DMS 273 treated with DMSO at 0.1 percent for 48 hours (cell line): ENCODE results near the gene GFER.

ENCODE experiments used
- DNase-seq: peaks from one replicate; lab custom pipeline; 2025; lab: John Stamatoyannopoulos, UW

GFER gene

GRCh38 chr16:1990351-1991134 is 6.5 kb downstream of the GFER start:
- no peak for DNase-seq

- no peak for DNase-seq
Observed at GRCh38 chr16:1991135-1991551, 7.2 kb downstream of the GFER start.

DNA sequence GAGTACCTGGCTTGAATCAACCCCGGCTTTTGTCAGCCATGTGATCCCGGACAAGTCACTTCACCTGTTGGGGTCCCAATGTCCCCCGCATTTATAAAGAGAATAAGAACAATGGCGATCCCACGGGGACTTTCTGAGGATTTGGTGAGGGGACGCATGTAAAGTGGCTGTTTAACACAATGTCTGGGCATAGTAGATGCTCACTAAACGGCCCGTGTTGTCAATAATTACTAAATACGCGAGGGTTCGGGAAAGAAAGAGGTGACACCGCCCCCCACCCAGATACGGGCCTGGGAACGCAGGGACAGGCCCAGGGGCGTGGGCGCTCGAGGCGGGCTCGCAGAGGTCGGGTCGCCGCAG is 7.6 kb downstream of the GFER start:
- no peak for DNase-seq

DNA sequence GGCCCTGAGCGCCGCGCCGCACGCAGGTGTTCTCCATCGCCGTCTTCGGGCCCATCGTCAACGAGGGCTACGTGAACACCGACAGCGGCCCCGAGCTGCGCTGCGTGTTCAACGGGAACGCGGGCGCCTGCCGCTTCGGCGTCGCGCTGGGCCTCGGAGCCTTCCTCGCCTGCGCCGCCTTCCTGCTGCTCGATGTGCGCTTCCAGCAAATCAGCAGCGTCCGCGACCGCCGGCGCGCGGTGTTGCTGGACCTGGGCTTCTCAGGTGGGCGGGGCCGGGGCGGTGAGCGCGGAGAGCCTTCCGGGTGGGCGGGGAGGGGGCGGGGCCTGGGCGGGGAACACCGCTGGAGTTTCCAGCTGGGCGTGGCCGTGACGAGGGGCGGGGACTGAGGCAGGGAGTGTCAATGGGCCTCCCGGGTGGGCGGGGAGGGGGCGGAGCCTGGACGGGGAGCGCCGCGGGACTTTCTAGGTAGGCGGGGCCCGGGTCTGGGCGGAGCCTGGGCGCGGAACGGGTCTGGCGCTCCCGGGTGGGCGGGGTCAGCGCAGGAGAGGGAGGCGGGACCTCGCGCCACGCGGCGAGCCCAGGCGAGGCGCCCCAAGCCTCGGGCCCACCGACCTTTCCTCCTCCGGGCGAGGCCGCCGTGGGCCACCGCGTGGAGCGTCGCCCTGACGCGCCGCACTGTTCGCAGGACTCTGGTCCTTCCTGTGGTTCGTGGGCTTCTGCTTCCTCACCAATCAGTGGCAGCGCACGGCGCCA is 8.1 kb downstream of the GFER start:
- no peak for DNase-seq

DNA sequence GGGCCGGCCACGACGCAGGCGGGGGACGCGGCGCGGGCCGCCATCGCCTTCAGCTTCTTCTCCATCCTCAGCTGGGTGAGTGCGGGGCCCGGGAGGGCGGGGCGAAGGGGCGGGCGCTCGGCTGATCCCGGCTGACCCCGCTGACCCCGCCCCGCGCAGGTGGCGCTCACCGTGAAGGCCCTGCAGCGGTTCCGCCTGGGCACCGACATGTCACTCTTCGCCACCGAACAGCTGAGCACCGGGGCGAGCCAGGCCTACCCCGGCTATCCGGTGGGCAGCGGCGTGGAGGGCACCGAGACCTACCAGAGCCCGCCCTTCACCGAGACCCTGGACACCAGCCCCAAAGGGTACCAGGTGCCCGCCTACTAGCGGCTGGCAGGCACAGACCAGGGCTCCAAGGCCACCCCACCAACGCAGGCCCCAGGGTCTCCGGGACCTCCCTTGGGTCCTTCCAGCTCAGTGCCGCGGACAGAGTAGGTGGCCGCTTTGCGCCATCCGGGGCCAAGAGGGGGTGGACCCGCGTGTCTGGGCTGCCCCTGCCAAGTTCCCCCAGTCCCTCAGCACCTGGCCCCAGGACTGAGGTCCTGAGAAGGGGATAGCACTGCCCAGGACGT is 8.8 kb downstream of the GFER start:
- DNase-seq = no peak

DNA sequence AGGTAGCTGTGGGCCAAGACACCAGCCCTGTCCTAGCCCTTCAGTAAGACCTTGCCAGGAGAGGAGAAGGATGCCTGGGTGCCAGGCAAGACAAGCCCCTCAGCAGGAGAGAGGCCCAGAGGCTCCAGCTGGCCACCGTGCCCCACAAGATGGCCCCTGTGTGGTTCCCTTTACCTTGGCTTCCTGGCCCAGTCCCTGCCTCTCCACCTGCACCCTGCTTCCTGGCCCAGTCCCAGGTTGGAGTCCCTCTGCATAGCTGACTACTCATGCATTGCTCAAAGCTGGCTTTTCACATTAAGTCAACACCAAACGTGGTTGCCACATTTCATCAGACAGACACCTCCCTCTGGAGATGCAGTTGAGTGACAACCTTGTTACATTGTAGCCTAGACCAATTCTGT is 9.7 kb downstream of the GFER start:
- DNase-seq = no peak

DNA sequence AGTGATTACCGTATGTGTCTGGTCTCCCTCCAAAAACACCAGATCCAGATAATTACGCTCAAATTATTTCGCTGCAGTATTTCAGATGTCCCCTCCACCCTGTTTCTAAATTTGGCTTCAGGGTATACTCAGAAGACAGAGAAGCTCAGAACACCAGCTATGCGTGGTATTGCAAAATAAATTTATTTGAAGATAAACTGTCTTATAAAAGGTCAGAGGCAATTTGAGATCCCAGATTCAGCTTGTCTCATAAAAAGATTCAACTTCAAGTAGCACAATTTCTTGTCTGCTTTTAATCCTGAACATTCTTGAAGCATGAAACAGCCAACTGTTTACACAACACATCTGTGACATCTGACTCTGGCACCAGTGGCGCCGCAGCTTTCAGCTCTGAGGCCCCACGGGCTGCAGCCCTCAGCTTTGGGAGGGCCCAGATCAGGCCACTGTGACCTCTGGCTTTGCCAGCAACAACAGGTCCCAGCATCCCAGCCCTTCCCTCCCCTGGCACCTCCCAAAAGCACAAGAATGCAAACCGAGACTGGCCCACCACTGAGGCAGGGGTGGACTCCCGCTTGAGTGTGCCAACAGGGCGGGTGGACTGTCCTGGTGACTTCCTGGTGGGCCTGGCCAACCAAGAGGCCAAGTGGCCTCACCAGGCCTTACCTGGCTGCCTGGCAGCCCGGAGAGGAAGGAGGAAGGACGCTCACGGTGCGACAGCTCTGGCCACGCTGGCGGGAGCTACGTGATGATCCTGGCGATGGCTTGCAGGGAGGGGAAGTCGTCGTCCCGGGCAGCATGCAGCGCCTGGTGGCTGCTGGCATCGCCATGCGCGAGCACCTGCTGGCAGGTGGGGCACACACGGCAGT is 13.7 kb downstream of the GFER start:
- no peak for DNase-seq

- DNase-seq = no peak
Observed at GRCh38 chr16:1998360-1998835, 14.4 kb downstream of the GFER start.

DNA sequence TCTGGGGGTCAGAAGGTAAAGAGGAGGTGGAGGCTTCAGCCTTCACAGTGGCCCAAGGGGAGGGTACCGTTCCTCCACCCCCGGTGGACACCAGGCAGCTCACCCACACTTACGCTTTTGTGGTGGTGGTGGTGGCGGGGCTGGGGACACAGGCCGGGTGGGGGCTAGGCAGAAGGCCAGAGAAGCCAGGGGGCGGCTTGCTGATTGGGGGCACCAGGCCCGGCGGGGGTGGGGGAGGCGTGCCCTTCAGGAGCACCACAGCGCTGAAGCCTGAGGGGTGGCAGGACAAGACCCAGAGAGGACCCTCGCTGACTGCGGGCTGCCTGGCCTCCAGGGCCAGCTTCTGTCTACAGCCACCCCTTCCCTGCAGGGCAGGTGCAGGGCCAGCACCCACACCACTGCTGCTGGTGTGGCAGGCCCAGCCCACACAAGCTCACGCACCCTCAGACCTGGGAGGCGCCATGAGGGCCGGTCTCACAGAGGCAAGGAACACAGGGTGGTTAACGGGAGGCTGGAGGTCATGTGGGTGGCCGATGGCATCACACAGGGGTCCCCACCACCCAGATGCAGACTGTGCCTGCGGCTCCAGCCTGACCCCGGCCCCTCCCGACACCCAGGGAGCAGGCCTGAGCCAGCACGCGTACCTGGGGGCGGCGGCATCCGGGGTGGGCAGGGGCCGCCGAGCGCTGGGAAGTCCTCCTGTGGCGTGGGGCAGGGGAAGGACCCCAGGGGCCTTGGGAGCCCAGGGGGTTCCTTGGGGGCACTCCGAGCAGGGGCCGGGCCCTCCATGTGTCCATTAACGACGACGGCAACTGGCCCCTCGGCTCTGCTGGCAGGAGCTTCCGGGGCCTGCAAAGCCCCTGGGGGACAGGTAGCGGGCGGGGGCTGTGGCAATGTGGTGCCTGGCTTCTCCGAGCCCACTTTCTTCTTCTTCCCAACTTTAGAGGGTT is 15.1 kb downstream of the GFER start:
- DNase-seq = no peak

DNA sequence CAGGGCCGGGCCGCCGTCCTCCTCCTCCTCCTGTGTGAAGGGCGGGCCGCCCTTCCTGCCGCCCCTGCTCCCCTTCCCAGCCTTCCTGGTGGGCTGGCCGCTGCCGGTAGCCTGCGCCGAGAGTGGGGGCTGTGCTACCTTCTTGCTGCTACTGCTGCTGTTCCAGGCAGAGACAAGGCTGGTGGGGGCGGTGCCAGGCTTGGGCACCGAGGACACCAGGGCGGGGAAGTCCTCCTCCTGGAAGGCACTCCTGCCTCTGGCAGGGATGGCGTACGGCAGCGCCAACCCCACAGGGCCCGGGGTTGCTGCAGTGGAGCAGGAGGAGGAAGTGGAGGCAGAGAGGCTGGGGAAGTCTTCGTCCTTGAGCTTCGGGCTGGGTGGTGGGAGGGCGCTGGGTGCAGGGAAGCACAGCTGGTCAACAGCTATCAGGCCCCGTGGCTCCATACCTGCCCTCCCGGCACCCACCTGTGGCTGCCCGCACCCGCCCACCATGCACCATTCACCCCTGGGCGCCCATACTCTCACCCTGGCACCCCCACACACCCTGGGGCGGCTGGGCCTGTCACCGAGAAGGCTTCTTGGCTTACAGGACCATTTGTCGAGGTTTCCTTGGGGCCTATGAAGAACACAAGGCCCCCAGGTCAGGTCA is 16.0 kb downstream of the GFER start:
- no peak for DNase-seq

DNA sequence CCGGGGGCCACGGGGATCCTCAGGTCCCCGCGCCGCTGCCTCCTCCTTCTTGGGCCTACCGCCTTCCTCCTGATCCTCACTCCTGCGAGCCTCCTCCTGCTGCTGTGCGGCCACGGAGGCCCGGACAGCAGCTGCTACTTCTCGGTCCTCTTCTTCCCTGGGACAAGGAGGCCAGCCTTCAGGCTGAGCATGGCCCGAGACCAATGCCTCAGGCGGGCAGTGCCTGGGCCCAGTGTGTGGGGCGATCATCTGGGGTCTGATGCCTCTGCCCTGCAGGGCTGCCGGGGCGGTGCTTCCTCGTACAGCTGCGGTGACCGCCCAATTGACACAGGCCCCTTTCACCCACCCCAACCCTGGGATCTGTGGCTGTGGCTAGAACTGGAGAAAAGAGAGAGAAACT is 17.0 kb downstream of the GFER start:
- DNase-seq = no peak

DNA sequence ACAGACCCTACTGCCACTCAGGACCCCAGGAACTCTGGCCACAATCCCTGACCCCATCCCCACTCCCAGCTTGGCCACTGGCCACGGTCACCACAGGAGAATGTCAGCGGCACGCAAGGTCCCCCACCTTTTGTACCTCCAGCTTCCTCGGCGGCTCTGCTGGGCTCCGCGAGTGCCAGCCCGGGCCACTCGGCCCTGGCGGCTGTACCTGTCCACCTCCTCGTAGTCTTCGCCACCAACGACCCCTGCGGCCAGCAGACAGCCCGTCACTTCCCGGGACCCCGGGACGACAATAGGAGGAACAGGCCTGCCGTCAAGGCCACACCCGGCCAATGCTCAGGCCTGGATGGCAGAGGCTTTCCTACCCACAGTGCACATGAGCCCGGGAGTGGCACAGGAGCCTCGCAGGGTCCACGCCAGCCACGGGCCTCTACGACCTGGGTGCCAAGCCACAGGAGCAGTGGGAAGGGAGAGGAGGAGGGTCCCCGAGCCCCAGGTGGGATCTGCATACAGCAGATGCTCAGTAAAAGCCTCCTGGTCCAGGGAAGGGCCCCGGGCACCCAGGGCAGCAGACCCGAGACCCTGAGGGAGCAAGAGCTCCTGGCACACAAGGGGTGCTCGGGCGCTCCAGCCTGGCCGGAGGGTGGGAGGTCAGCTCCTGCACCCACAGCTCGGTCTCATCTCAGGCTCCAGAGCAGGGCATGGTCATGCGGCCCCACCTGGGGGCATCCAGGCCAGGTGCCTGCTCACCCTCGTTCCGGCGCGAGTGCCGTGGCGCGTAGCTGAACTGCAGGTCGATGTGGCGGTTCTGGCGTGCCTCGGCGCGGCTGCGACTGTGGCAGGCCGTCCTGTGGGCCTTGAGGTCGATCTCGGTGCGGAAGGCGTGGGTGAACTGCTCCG is 17.7 kb downstream of the GFER start:
- DNase-seq = no peak

GRCh38 chr16:2002406-2003230 is 18.6 kb downstream of the GFER start:
- DNase-seq = no peak

DNA sequence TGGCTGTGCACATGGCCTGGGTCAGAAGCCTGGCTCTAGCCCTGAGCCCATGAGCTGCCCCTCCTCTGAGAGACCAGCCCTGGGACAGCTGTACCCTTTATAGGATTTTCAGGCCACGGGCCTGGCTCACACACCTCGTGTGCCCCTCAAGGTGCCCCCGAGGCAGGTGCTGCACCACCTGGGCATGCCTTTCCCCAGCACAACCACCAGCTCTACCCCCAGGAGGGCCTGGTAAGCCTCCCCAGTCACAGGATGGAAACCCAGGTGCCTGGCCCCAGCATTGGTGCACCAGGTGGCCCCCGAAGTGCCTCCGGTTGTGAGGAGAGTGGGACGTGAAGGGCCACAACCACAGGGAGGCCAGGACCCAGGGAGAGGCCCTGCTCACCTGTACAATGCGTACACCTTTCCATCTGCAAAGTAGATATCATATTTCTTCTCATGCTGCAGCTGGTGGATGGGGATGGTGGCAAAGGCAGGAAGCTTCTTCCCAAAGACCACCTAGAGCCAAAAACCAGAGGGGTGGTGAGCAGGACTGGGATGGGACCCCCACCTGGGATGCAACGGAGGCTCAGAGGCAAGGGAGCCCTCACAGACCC is 19.3 kb downstream of the GFER start:
- no peak for DNase-seq

- peak; percentile 91 for DNase-seq
Observed at GRCh38 chr16:2003827-2004641, 20.0 kb downstream of the GFER start.

DNA sequence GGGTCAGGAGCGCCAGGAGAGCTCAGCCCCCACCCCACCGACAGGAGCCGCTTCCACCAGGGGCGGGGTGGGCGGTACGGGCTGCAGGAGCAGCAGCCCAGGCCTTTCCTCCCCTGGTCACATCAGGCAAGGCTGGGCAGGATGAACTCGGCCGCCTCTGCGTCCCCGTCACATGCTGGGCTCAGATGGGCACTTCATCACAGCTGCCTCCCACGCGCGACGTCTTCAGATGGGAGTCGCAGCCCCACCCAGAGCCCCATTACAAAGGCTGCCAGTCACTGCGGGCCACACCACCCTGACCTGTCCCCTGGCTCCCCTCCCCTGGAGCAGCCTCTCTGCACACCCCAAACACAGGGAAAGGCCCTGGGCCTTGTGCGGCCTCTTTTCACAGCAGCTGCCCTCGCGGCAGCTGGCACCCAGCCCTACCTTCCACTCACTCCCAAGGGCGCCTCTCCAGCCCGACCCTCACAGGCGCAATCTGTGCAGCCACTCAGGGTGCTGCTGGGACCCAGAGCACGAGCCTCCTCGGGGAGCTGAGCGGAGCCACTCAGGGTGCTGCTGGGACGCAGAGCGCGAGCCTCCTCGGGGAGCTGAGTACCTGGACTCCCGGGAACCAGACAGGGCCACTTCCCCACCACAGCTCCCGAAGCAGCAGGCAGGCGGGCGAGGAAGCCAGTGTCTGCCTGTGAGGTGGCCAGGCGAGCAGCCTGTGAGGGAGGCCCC is 21.0 kb downstream of the GFER start:
- no peak for DNase-seq
